PC-9 (cell line): ENCODE results near the gene CENPP. TPM values are rescaled to one million over a fixed set of nuclear protein-coding genes. Genes with fewer than 3 reads are reported as not detected.

Experiments used
- BruUV-seq: library from RNA; stranded (reverse); fragments of 400-500 nt; replicated peaks from 2 replicates; lab custom pipeline; 2021; lab: Mats Ljungman, UMichigan
- CTCF ChIA-PET: fragments of 300-600 bp; sonication (Branson Sonifier 250); formaldehyde crosslinking; loops from one replicate; lab custom pipeline; 2022; ENCODE audit warnings: antibody characterized with exemption; lab: Charles Lee
- POLR2A ChIA-PET: fragments of 300-600 bp; sonication (Branson Sonifier 250); formaldehyde crosslinking; loops from one replicate; lab custom pipeline; 2022; ENCODE audit warnings: antibody characterized with exemption; ENCODE audit not compliant: unreplicated experiment; lab: Charles Lee
- DNase-seq, 2 experiments: peaks; one replicate each; pipeline versions ENCODE4 v3.0.0 to v3.0.0-alpha.2; 2015 to 2022; ENCODE audit warnings: mixed read lengths in 1 of 2
- H2AFZ ChIP-seq: fragments of 200-600 bp; sonication (generic); 2 replicates; pipeline ENCODE4 v1.8.1; 2017; ENCODE audit warnings: antibody characterized with exemption
- H3F3A ChIP-seq: fragments of 200-600 bp; sonication (generic); 2 replicates; pipeline ENCODE4 v1.8.1; 2017; ENCODE audit warnings: antibody characterized with exemption, mild to moderate bottlenecking, low read depth; ENCODE audit not compliant: insufficient read depth
- H3K27ac ChIP-seq: fragments of 200-600 bp; sonication (generic); 2 replicates; pipeline ENCODE4 v1.6.1; 2016; ENCODE audit warnings: mixed run types
- H3K27me3 ChIP-seq: fragments of 200-600 bp; sonication (generic); 2 replicates; pipeline ENCODE4 v1.6.1; 2016; ENCODE audit warnings: low read depth, mixed run types; ENCODE audit not compliant: insufficient read depth
- H3K36me3 ChIP-seq: fragments of 200-600 bp; sonication (generic); 2 replicates; pipeline ENCODE4 v1.6.1; 2016; ENCODE audit warnings: low read depth, mixed run types
- H3K4me1 ChIP-seq: fragments of 200-600 bp; sonication (generic); replicated peaks from 2 replicates; pipeline ENCODE4 v1.6.1; 2016; ENCODE audit warnings: mixed run types; ENCODE audit not compliant: insufficient read depth
- H3K4me2 ChIP-seq: fragments of 200-600 bp; sonication (generic); 2 replicates; pipeline ENCODE4 v1.6.1; 2017; ENCODE audit warnings: mixed run types
- H3K4me3 ChIP-seq: fragments of 200-600 bp; sonication (generic); 2 replicates; pipeline ENCODE4 v1.6.1; 2016; ENCODE audit warnings: mixed run types
- H3K79me2 ChIP-seq: fragments of 200-600 bp; sonication (generic); 2 replicates; pipeline ENCODE4 v1.6.1; 2017; ENCODE audit warnings: low read depth, mixed run types
- H3K9me2 ChIP-seq: fragments of 200-600 bp; sonication (generic); 2 replicates; pipeline ENCODE4 v1.8.1; 2017; ENCODE audit warnings: mild to moderate bottlenecking; ENCODE audit not compliant: insufficient read depth
- H3K9me3 ChIP-seq: fragments of 200-600 bp; sonication (generic); 2 replicates; pipeline ENCODE4 v1.8.1; 2016; ENCODE audit warnings: low read depth; ENCODE audit not compliant: insufficient read depth
- H4K20me1 ChIP-seq: fragments of 200-600 bp; sonication (generic); 2 replicates; pipeline ENCODE4 v1.8.1; 2017; ENCODE audit not compliant: insufficient read depth
- EZH2 ChIP-seq: fragments of 200-600 bp; sonication (generic); IDR thresholded peaks from 2 replicates; pipeline ENCODE4 v1.8.0; 2017; ENCODE audit warnings: antibody characterized with exemption, low read depth
- intact Hi-C: fragments of 100-400 bp; cut with micrococcal nuclease; formaldehyde crosslinking; loops from one replicate; pipeline ENCODE4 v1.10.0; 2022; ENCODE audit not compliant: unreplicated experiment
- total RNA-seq: library from RNA; stranded (reverse); gene quantifications from 2 replicates; pipeline ENCODE4 v1.2.3, GENCODE V29; 2021
- TF ChIP-seq, protein P1 (sequence below): fragments of 200-600 bp; sonication (generic); conservative IDR thresholded peaks from 2 replicates; pipeline ENCODE4 v1.6.1; 2017; ENCODE audit warnings: mixed run types, antibody characterized with exemption, mild to moderate bottlenecking, moderate library complexity

Gene CENPP
- total RNA-seq, 1 experiment from 2014 or later: 10.0 TPM

DNA sequence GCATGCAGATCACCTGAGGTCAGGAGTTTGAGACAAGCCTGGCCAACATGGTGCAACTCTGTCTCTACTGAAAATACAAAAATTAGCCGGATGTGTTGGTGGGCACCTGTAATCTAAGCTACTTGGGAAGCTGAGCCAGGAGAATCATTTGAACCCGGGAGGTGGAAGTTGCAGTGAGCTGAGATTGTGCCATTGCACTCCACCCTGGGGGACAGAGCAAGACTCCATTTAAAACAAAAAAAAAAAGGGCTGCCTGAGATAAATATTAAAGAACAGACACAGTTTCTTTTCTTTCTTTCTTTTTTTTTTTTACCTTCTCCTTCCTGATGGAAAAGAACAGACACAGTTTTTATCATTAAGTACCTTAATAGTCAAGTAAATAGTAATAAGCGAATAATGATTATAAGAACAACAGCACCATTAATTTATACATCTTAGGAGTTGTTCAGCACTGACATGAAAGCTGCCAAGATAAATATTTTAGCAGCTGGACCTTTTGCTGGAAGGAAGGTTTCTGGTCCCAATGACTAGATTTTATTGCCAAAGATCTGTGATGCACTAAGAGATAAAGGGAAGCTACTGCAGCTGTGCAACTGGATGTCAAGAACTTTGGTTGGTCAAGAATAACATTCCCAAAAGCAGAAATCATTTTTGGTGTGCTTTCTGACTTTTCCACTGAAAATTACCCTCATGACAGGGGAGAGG is 7.0 kb downstream of the CENPP start:
- Histone ChIP-seq H3K4me1 (no peaks in the 10 kb centered on the region), H3K4me2 (no peak overlapping the region), H3K9me2 (no peaks in the 10 kb centered on the region), H3K9me3 (no peaks in the 10 kb centered on the region), H3K79me2 (no peaks in the 10 kb centered on the region), H3K27me3 (no peaks in the 10 kb centered on the region), H3K4me3 (no peak overlapping the region), H3F3A (no peaks in the 10 kb centered on the region), H3K27ac (no peak overlapping the region), H4K20me1 (no peaks in the 10 kb centered on the region), H3K36me3 (no peaks in the 10 kb centered on the region), H2AFZ (no peak overlapping the region)
- TF ChIP-seq, protein P1, sequence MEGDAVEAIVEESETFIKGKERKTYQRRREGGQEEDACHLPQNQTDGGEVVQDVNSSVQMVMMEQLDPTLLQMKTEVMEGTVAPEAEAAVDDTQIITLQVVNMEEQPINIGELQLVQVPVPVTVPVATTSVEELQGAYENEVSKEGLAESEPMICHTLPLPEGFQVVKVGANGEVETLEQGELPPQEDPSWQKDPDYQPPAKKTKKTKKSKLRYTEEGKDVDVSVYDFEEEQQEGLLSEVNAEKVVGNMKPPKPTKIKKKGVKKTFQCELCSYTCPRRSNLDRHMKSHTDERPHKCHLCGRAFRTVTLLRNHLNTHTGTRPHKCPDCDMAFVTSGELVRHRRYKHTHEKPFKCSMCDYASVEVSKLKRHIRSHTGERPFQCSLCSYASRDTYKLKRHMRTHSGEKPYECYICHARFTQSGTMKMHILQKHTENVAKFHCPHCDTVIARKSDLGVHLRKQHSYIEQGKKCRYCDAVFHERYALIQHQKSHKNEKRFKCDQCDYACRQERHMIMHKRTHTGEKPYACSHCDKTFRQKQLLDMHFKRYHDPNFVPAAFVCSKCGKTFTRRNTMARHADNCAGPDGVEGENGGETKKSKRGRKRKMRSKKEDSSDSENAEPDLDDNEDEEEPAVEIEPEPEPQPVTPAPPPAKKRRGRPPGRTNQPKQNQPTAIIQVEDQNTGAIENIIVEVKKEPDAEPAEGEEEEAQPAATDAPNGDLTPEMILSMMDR: no peak
- TF ChIP-seq EZH2: no peak
- intact Hi-C loops: no loop called here
- ChIA-PET POLR2A (no interaction called here), CTCF (no interaction called here)
- no TSS peak for BruUV-seq
- DNase-seq: no peak

DNA sequence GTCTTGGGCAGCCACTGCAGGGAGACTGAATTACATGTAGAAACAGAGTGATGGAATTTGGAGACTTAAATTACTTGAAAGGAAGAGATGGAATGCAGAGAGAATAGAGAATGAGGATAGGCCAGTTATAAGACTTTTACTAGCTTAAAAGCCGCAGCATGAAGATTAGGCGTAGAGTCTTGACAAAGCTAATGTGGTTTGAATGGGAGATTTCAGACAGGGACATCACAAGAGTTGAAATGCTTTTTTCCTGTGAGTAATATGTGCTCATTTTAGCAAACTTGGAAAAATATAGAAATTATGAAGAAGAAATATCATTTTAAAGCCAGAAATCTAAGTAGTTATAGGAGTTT is 7.5 kb downstream of the CENPP start:
- no peak for DNase-seq
- CTCF ChIA-PET: no interaction called here
- H3K9me3 ChIP-seq: no peaks in the 10 kb centered on the region
- H3K36me3 ChIP-seq: no peaks in the 10 kb centered on the region
- no peaks in the 10 kb centered on the region for H3K9me2 ChIP-seq
- no TSS peak for BruUV-seq
- intact Hi-C loops: no loop called here
- no peaks in the 10 kb centered on the region for H3K79me2 ChIP-seq
- no peak overlapping the region for H3K4me3 ChIP-seq
- no peak overlapping the region for H3K4me2 ChIP-seq
- H3K27ac ChIP-seq: no peak overlapping the region
- H3K4me1 ChIP-seq: no peaks in the 10 kb centered on the region
- no peak for TF ChIP-seq EZH2
- TF ChIP-seq, protein P1: no peak
- POLR2A ChIA-PET: no interaction called here
- no peaks in the 10 kb centered on the region for H3F3A ChIP-seq
- no peaks in the 10 kb centered on the region for H3K27me3 ChIP-seq
- no peaks in the 10 kb centered on the region for H4K20me1 ChIP-seq
- no peak overlapping the region for H2AFZ ChIP-seq

DNA sequence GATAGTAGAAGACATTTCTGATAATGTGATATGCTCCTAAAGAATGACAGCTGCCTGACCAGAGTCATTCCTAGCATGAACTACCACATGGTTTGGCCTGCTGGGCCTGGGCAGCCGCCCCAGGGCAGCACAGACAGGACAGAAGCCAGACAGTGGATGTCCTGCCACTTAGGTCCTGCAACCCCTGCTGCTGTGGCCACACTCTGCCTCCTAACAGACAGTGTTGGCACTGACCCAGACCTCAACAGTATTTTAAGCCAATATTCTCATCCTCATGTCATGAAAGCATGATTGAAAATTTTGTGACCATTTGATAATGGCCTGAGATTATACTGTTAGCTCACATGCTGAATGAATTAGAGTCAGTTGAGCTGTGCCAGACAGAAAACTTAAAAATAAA is 15.8 kb downstream of the CENPP start:
- DNase-seq: no peak
- intact Hi-C loops: loop anchor here (5.0 kb wide), 1 partner anchor 291 kb away; no protein-coding TSS in a partner anchor
- Histone ChIP-seq H3K4me1 (no peaks in the 10 kb centered on the region), H3K27me3 (no peaks in the 10 kb centered on the region), H3K36me3 (no peaks in the 10 kb centered on the region), H2AFZ (no peak overlapping the region), H3K4me3 (no peak overlapping the region), H3K9me2 (no peaks in the 10 kb centered on the region), H3K9me3 (peaks cover 3% of the 10 kb centered on the region; the same call in 1 of the 2 replicates), H3K27ac (no peak overlapping the region), H3K4me2 (no peak overlapping the region), H3K79me2 (no peaks in the 10 kb centered on the region), H3F3A (no peaks in the 10 kb centered on the region), H4K20me1 (no peaks in the 10 kb centered on the region)
- ChIA-PET CTCF (no interaction called here), POLR2A (no interaction called here)
- no TSS peak for BruUV-seq
- no peak for TF ChIP-seq EZH2
- TF ChIP-seq, protein P1: no peak
